Epithelial cell of alveolus of lung (primary cell): ENCODE results near the gene MGMT. TPM values are rescaled to one million over a fixed set of nuclear protein-coding genes. Genes with fewer than 3 reads are reported as not detected.

Experiments used
- total RNA-seq: library from RNA; depleted of rRNA; stranded (reverse); fragments of >200 nt; gene quantifications from 2 replicates; pipeline ENCODE4 v1.2.1, GENCODE V29; 2015

Gene MGMT
- total RNA-seq: 29.5 and 40.3 TPM in 2 replicates

GRCh38 chr10:129466703-129467358 is at the start of gene MGMT:
MGMT (plus strand) TSS chr10:129467241.

